ENCODE measurements around the gene ARFGEF2.
A peak's percentile ranks its signal among the peaks of the same experiment; 100 is the strongest.

Gene ARFGEF2

GRCh38 chr20:49028684-49029083, 107.2 kb downstream of the ARFGEF2 start:
- DNase-seq = no peak

GRCh38 chr20:49029203-49029602, 107.7 kb downstream of the ARFGEF2 start:
- H3K79me2 ChIP-seq (ENCODE audit: insufficient read depth, low read length) = no peaks in the 10 kb centered on the region
- no peak overlapping the region for H3K4me3 ChIP-seq (ENCODE audit: low read depth in 1 of 2, low read length in 2 of 2)
- no peaks in the 10 kb centered on the region for H3K9me3 ChIP-seq (ENCODE audit: insufficient read depth, low read length, severe bottlenecking)
- no peaks in the 10 kb centered on the region for H3K4me1 ChIP-seq (ENCODE audit: insufficient read depth, low read length)
- no peak overlapping the region for H2AFZ ChIP-seq (ENCODE audit: low read depth, low read length)
- H3K27me3 ChIP-seq (ENCODE audit: insufficient read depth, low read length, poor library complexity) = no peaks in the 10 kb centered on the region
- H4K20me1 ChIP-seq (ENCODE audit: insufficient read depth, low read length) = peaks cover 2% of the 10 kb centered on the region; the same call in 1 of the 2 replicates
- H3K9ac ChIP-seq (ENCODE audit: low read depth, low read length) = no peak overlapping the region
- H3K4me2 ChIP-seq (ENCODE audit: insufficient read depth, low read length) = no peak overlapping the region
- no peak for TF ChIP-seq CTCF (IDR thresholded peaks at IDR 0.05; ENCODE audit: borderline replicate concordance, extremely low read depth, low read length, poor library complexity, severe bottlenecking)
- TF ChIP-seq EZH2 (IDR thresholded peaks at IDR 0.05; ENCODE audit: borderline replicate concordance, low read depth, low read length, severe bottlenecking) = no peak
- peaks cover 83% of the 10 kb centered on the region for H3K36me3 ChIP-seq (ENCODE audit: insufficient read depth, low read length)
- no peak for DNase-seq
- no peak for ATAC-seq (ENCODE audit: insufficient read depth, low read depth)
- no peak overlapping the region for H3K27ac ChIP-seq (ENCODE audit: low read length)

More at GRCh38 chr20:49028684-49029083, 107.2 kb downstream of the ARFGEF2 start:
- peak; percentile 72; the same call in 2 of the 3 replicates for ATAC-seq (ENCODE audit: insufficient read depth, low read depth)
- Histone ChIP-seq H3K27me3 (ENCODE audit: insufficient read depth, low read length, poor library complexity) (no peaks in the 10 kb centered on the region), H3K4me2 (ENCODE audit: insufficient read depth, low read length) (no peak overlapping the region), H3K9ac (ENCODE audit: low read depth, low read length) (no peak overlapping the region), H3K4me1 (ENCODE audit: insufficient read depth, low read length) (no peaks in the 10 kb centered on the region), H3K27ac (ENCODE audit: low read length) (no peak overlapping the region), H4K20me1 (ENCODE audit: insufficient read depth, low read length) (no peaks in the 10 kb centered on the region), H2AFZ (ENCODE audit: low read depth, low read length) (no peak overlapping the region), H3K36me3 (ENCODE audit: insufficient read depth, low read length) (peaks cover 83% of the 10 kb centered on the region), H3K9me3 (ENCODE audit: insufficient read depth, low read length, severe bottlenecking) (no peaks in the 10 kb centered on the region), H3K4me3 (ENCODE audit: low read depth in 1 of 2, low read length in 2 of 2) (no peak overlapping the region), H3K79me2 (ENCODE audit: insufficient read depth, low read length) (no peaks in the 10 kb centered on the region)
- peak; percentile 56 for TF ChIP-seq CTCF (IDR thresholded peaks at IDR 0.05; ENCODE audit: borderline replicate concordance, extremely low read depth, low read length, poor library complexity, severe bottlenecking)
- no peak for TF ChIP-seq EZH2 (IDR thresholded peaks at IDR 0.05; ENCODE audit: borderline replicate concordance, low read depth, low read length, severe bottlenecking)

DNA sequence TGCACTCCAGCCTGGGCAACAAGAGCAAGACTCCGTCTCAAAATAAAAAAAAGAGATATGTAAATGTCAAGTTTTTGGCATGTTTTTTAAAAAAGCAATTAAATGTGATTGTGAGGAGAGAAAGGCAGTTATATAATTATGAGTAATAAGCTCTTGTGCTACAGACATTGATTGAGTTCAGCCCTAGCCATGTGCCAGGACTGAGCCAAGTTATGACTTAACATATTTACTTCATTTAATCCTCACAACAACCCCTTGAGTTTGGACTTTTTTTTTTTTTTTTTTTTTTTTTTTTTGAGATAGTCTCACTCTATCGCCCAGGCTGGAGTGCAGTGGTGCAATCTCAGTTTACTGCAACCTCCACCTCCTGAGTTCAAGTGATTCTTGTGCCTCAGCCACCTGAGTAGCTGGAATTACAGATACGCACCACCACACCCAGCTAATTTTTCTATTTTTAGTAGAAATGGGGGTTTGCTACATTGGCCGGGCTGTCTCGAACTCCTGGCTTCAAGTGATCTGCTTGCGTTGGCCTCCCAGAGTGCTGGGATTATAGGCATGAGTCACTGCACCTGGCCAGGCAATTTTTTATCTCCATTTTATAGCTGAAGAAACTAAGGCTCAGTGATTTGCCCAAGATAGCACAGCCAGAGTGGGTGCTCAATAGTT, 109.6 kb downstream of the ARFGEF2 start:
- Histone ChIP-seq H3K4me3 (ENCODE audit: low read depth in 1 of 2, low read length in 2 of 2) (no peak overlapping the region), H3K36me3 (ENCODE audit: insufficient read depth, low read length) (peaks cover 77% of the 10 kb centered on the region), H4K20me1 (ENCODE audit: insufficient read depth, low read length) (peaks cover 4% of the 10 kb centered on the region; the same call in 1 of the 2 replicates), H3K9me3 (ENCODE audit: insufficient read depth, low read length, severe bottlenecking) (no peaks in the 10 kb centered on the region), H3K79me2 (ENCODE audit: insufficient read depth, low read length) (no peaks in the 10 kb centered on the region), H3K27ac (ENCODE audit: low read length) (no peak overlapping the region), H3K4me2 (ENCODE audit: insufficient read depth, low read length) (no peak overlapping the region), H2AFZ (ENCODE audit: low read depth, low read length) (no peak overlapping the region), H3K27me3 (ENCODE audit: insufficient read depth, low read length, poor library complexity) (no peaks in the 10 kb centered on the region), H3K9ac (ENCODE audit: low read depth, low read length) (no peak overlapping the region), H3K4me1 (ENCODE audit: insufficient read depth, low read length) (no peaks in the 10 kb centered on the region)
- DNase-seq (no peak), ATAC-seq (ENCODE audit: insufficient read depth, low read depth) (no peak)
- TF ChIP-seq EZH2 (IDR thresholded peaks at IDR 0.05; ENCODE audit: borderline replicate concordance, low read depth, low read length, severe bottlenecking) (no peak), CTCF (IDR thresholded peaks at IDR 0.05; ENCODE audit: borderline replicate concordance, extremely low read depth, low read length, poor library complexity, severe bottlenecking) (no peak)
